Measurements from ENCODE around the gene NFE2. TPM values are rescaled to one million over a fixed set of nuclear protein-coding genes. Genes with fewer than 3 reads are reported as not detected.

Gene NFE2
- total RNA-seq, 1 experiment from 2014 or later: 2.4 TPM

DNA sequence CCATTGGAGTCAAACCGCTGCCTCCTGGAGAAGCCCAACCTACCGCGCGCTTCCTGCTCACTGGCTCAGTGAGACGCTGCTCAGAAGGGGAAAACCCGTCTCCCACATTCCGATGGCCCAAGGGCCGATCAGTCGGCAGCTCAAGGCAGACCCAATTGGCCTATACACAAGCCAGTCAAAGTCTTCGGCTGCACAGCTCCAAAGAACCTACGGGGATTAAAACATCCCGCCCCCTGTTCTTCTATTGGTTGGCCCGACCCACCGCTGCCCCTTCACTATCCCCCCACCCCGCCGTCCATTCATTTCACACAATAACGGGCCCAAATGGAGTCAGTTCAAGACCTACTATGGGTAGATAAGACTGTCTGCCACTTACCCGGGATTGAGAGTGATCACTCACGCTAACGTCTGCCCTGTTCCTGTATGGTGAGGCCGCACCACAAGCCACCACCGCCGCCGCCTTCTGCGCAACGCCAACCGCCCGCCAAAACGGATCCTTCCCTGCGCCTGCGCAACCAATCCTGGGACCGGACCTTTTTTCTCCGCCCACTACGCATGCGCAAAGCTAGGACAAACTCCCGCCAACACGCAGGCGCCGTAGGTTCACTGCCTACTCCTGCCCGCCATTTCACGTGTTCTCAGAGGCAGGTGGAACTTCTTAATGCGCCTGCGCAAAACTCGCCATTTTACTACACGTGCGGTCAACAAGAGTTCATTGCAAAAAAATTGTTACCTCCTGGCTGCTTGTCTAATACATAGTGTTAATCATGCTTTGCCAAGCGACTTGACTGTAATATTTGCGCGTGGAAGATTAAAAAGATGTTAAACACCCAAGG, 21.0 kb downstream of the NFE2 start, which contains the start of gene CBX5:
CBX5 (minus strand) TSS at position 491 of the 836 bp plus-strand sequence. CDS start 22,472 bp downstream, outside the sequence.
- POLR2A ChIA-PET: interaction anchor here (0.6 to 3.8 kb wide), 26 partner anchors 9 to 234 kb away, joined by 3 to 105 read pairs (median 5); partner anchors contain the start of genes COPZ1 and NFE2
- Mint-ChIP-seq H3K9me3 (no peaks in the 10 kb centered on the region), H3K4me3 (no peak within 1 kb of the TSS), H3K4me1 (peaks cover 57% of the 10 kb centered on the region), H3K27ac (no peak within 1 kb of the TSS), H3K36me3 (no peaks in the 10 kb centered on the region; the same call in none of the 2 replicates), H3K27me3 (ENCODE audit: low read depth) (no peaks in the 10 kb centered on the region)
- DNase-seq (ENCODE audit: low spot score) (peak; percentile 99), ATAC-seq (peak; percentile 81)
- CTCF ChIA-PET: interaction anchor here (0.5 to 2.6 kb wide), 21 partner anchors 9 to 120 kb away, joined by 3 to 23 read pairs (median 5); partner anchors contain the start of gene COPZ1
- TF ChIP-seq FOXJ3 (CRISPR knock-in tag; IDR thresholded peaks at IDR 0.05; ENCODE audit: borderline replicate concordance): no peak
- TF ChIP-seq TEAD1 (CRISPR knock-in tag; IDR thresholded peaks at IDR 0.05): peak; percentile 64; the same call in 1 of the 2 replicates
- TF ChIP-seq NFE2L1 (CRISPR knock-in tag; IDR thresholded peaks at IDR 0.05): peak; percentile 78; the same call in 1 of the 2 replicates
- no peak; the same call in 1 of the 2 replicates for TF ChIP-seq SMAD3 (CRISPR knock-in tag; IDR thresholded peaks at IDR 0.05; ENCODE audit: borderline replicate concordance)
- 0 out of 2 replicates have a peak, but pooled peaks have one; percentile 86 for TF ChIP-seq EMX1 (CRISPR knock-in tag; IDR thresholded peaks at IDR 0.05)
- TF ChIP-seq, protein P1, sequence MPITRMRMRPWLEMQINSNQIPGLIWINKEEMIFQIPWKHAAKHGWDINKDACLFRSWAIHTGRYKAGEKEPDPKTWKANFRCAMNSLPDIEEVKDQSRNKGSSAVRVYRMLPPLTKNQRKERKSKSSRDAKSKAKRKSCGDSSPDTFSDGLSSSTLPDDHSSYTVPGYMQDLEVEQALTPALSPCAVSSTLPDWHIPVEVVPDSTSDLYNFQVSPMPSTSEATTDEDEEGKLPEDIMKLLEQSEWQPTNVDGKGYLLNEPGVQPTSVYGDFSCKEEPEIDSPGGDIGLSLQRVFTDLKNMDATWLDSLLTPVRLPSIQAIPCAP (CRISPR knock-in tag; IDR thresholded peaks at IDR 0.05): no peak
- TF ChIP-seq NFYB (CRISPR knock-in tag; conservative IDR thresholded peaks at IDR 0.05; ENCODE audit: low read depth): peak; percentile 84
- TF ChIP-seq JAZF1 (CRISPR knock-in tag; IDR thresholded peaks at IDR 0.05): no peak
- no peak for TF ChIP-seq GABPB1 (CRISPR knock-in tag; IDR thresholded peaks at IDR 0.05)
- no peak for TF ChIP-seq ZNF396 (CRISPR knock-in tag; IDR thresholded peaks at IDR 0.05; ENCODE audit: borderline replicate concordance)
- TF ChIP-seq SP1 (CRISPR knock-in tag; conservative IDR thresholded peaks at IDR 0.05): peak; percentile 32; the same call in 1 of the 2 replicates
- peak; percentile 28 for TF ChIP-seq MYBL2 (CRISPR knock-in tag; IDR thresholded peaks at IDR 0.05)
- TF ChIP-seq, protein P2, sequence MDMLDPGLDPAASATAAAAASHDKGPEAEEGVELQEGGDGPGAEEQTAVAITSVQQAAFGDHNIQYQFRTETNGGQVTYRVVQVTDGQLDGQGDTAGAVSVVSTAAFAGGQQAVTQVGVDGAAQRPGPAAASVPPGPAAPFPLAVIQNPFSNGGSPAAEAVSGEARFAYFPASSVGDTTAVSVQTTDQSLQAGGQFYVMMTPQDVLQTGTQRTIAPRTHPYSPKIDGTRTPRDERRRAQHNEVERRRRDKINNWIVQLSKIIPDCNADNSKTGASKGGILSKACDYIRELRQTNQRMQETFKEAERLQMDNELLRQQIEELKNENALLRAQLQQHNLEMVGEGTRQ (CRISPR knock-in tag; IDR thresholded peaks at IDR 0.05): peak; percentile 55; the same call in 1 of the 2 replicates
- TF ChIP-seq, protein P3, sequence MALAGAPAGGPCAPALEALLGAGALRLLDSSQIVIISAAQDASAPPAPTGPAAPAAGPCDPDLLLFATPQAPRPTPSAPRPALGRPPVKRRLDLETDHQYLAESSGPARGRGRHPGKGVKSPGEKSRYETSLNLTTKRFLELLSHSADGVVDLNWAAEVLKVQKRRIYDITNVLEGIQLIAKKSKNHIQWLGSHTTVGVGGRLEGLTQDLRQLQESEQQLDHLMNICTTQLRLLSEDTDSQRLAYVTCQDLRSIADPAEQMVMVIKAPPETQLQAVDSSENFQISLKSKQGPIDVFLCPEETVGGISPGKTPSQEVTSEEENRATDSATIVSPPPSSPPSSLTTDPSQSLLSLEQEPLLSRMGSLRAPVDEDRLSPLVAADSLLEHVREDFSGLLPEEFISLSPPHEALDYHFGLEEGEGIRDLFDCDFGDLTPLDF (CRISPR knock-in tag; IDR thresholded peaks at IDR 0.05): no peak; the same call in 1 of the 2 replicates
- TF ChIP-seq, protein P4, sequence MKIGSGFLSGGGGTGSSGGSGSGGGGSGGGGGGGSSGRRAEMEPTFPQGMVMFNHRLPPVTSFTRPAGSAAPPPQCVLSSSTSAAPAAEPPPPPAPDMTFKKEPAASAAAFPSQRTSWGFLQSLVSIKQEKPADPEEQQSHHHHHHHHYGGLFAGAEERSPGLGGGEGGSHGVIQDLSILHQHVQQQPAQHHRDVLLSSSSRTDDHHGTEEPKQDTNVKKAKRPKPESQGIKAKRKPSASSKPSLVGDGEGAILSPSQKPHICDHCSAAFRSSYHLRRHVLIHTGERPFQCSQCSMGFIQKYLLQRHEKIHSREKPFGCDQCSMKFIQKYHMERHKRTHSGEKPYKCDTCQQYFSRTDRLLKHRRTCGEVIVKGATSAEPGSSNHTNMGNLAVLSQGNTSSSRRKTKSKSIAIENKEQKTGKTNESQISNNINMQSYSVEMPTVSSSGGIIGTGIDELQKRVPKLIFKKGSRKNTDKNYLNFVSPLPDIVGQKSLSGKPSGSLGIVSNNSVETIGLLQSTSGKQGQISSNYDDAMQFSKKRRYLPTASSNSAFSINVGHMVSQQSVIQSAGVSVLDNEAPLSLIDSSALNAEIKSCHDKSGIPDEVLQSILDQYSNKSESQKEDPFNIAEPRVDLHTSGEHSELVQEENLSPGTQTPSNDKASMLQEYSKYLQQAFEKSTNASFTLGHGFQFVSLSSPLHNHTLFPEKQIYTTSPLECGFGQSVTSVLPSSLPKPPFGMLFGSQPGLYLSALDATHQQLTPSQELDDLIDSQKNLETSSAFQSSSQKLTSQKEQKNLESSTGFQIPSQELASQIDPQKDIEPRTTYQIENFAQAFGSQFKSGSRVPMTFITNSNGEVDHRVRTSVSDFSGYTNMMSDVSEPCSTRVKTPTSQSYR (CRISPR knock-in tag; IDR thresholded peaks at IDR 0.05): no peak
- TF ChIP-seq ATF1 (CRISPR knock-in tag; IDR thresholded peaks at IDR 0.05): 0 out of 2 replicates have a peak, but pooled peaks have one; percentile 41
- TF ChIP-seq, protein P5, sequence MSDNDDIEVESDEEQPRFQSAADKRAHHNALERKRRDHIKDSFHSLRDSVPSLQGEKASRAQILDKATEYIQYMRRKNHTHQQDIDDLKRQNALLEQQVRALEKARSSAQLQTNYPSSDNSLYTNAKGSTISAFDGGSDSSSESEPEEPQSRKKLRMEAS (CRISPR knock-in tag; IDR thresholded peaks at IDR 0.05): peak; percentile 91
- 0 out of 2 replicates have a peak, but pooled peaks have one; percentile 1 for TF ChIP-seq NFATC4 (CRISPR knock-in tag; IDR thresholded peaks at IDR 0.05)
- peak; percentile 80 for TF ChIP-seq ETV6 (CRISPR knock-in tag; IDR thresholded peaks at IDR 0.05)
- TF ChIP-seq, protein P6, sequence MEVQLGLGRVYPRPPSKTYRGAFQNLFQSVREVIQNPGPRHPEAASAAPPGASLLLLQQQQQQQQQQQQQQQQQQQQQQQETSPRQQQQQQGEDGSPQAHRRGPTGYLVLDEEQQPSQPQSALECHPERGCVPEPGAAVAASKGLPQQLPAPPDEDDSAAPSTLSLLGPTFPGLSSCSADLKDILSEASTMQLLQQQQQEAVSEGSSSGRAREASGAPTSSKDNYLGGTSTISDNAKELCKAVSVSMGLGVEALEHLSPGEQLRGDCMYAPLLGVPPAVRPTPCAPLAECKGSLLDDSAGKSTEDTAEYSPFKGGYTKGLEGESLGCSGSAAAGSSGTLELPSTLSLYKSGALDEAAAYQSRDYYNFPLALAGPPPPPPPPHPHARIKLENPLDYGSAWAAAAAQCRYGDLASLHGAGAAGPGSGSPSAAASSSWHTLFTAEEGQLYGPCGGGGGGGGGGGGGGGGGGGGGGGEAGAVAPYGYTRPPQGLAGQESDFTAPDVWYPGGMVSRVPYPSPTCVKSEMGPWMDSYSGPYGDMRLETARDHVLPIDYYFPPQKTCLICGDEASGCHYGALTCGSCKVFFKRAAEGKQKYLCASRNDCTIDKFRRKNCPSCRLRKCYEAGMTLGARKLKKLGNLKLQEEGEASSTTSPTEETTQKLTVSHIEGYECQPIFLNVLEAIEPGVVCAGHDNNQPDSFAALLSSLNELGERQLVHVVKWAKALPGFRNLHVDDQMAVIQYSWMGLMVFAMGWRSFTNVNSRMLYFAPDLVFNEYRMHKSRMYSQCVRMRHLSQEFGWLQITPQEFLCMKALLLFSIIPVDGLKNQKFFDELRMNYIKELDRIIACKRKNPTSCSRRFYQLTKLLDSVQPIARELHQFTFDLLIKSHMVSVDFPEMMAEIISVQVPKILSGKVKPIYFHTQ (CRISPR knock-in tag; IDR thresholded peaks at IDR 0.05): 0 out of 2 replicates have a peak, but pooled peaks have one; percentile 4
- TF ChIP-seq, protein P7, sequence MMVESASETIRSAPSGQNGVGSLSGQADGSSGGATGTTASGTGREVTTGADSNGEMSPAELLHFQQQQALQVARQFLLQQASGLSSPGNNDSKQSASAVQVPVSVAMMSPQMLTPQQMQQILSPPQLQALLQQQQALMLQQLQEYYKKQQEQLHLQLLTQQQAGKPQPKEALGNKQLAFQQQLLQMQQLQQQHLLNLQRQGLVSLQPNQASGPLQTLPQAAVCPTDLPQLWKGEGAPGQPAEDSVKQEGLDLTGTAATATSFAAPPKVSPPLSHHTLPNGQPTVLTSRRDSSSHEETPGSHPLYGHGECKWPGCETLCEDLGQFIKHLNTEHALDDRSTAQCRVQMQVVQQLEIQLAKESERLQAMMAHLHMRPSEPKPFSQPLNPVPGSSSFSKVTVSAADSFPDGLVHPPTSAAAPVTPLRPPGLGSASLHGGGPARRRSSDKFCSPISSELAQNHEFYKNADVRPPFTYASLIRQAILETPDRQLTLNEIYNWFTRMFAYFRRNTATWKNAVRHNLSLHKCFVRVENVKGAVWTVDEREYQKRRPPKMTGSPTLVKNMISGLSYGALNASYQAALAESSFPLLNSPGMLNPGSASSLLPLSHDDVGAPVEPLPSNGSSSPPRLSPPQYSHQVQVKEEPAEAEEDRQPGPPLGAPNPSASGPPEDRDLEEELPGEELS (CRISPR knock-in tag; IDR thresholded peaks at IDR 0.05): peak; percentile 34; the same call in 1 of the 2 replicates
- no peak for TF ChIP-seq ELF4 (CRISPR knock-in tag; IDR thresholded peaks at IDR 0.05; ENCODE audit: low read depth)
- TF ChIP-seq, protein P8, sequence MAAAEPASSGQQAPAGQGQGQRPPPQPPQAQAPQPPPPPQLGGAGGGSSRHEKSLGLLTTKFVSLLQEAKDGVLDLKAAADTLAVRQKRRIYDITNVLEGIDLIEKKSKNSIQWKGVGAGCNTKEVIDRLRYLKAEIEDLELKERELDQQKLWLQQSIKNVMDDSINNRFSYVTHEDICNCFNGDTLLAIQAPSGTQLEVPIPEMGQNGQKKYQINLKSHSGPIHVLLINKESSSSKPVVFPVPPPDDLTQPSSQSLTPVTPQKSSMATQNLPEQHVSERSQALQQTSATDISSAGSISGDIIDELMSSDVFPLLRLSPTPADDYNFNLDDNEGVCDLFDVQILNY (CRISPR knock-in tag; IDR thresholded peaks at IDR 0.05): peak; percentile 99
- TF ChIP-seq, protein P9, sequence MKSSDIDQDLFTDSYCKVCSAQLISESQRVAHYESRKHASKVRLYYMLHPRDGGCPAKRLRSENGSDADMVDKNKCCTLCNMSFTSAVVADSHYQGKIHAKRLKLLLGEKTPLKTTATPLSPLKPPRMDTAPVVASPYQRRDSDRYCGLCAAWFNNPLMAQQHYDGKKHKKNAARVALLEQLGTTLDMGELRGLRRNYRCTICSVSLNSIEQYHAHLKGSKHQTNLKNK (CRISPR knock-in tag; IDR thresholded peaks at IDR 0.05): no peak
